ENCODE measurements around the gene VWA8. TPM values are rescaled to one million over a fixed set of nuclear protein-coding genes. Genes with fewer than 3 reads are reported as not detected.

Gene VWA8
- total and polyA plus RNA-seq, 2 of the 13 experiments (the other 11 are each of a cell fraction or from before 2014, with no cell fraction given): 9.1 to 17.3 TPM

DNA sequence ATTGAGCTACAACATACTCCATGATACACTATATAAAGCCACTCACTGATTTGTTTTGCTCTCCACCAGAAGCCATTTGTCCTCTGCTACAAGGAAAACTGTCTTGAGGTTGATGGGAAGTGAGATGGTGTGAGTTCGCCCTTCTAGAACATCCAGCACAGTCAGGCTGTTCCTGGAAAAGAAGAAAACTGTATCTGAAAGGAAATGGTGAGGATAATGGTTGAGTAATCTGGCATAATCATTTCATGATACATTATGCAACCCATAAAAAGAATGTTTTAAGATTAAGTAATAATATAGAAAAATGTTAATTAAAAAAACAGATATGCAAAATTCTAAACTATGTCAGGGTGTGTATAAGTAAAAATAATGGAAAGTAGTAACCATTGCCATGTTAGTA, 269.6 kb downstream of the VWA8 start:
- FAIRE-seq (no peak), DNase-seq (ENCODE audit: low spot score) (no peak)
- BruUV-seq (replicated peaks): no TSS peak
- TF ChIP-seq ELF1 (CRISPR knock-in tag; IDR thresholded peaks at IDR 0.05) (no peak), NFKBIZ (CRISPR knock-in tag; IDR thresholded peaks at IDR 0.05) (no peak), E2F5 (CRISPR knock-in tag; conservative IDR thresholded peaks at IDR 0.05) (no peak), MYNN (CRISPR knock-in tag; IDR thresholded peaks at IDR 0.05; ENCODE audit: low read depth) (no peak), MZF1 (CRISPR knock-in tag; IDR thresholded peaks at IDR 0.05; ENCODE audit: borderline replicate concordance) (no peak), MAZ (IDR thresholded peaks at IDR 0.05; ENCODE audit: borderline replicate concordance, low read depth, low read length) (no peak), MAZ (CRISPR knock-in tag; IDR thresholded peaks at IDR 0.05; ENCODE audit: low read depth) (no peak), EHMT2 (IDR thresholded peaks at IDR 0.05; ENCODE audit: borderline replicate concordance, low read depth, low read length) (no peak), LRRFIP1 (CRISPR knock-in tag; conservative IDR thresholded peaks at IDR 0.05) (no peak), HES4 (CRISPR knock-in tag; IDR thresholded peaks at IDR 0.05; ENCODE audit: borderline replicate concordance) (no peak), TEAD2 (CRISPR knock-in tag; IDR thresholded peaks at IDR 0.05) (no peak), SP2 (CRISPR knock-in tag; IDR thresholded peaks at IDR 0.05) (no peak)
- TF ChIP-seq, protein P1, sequence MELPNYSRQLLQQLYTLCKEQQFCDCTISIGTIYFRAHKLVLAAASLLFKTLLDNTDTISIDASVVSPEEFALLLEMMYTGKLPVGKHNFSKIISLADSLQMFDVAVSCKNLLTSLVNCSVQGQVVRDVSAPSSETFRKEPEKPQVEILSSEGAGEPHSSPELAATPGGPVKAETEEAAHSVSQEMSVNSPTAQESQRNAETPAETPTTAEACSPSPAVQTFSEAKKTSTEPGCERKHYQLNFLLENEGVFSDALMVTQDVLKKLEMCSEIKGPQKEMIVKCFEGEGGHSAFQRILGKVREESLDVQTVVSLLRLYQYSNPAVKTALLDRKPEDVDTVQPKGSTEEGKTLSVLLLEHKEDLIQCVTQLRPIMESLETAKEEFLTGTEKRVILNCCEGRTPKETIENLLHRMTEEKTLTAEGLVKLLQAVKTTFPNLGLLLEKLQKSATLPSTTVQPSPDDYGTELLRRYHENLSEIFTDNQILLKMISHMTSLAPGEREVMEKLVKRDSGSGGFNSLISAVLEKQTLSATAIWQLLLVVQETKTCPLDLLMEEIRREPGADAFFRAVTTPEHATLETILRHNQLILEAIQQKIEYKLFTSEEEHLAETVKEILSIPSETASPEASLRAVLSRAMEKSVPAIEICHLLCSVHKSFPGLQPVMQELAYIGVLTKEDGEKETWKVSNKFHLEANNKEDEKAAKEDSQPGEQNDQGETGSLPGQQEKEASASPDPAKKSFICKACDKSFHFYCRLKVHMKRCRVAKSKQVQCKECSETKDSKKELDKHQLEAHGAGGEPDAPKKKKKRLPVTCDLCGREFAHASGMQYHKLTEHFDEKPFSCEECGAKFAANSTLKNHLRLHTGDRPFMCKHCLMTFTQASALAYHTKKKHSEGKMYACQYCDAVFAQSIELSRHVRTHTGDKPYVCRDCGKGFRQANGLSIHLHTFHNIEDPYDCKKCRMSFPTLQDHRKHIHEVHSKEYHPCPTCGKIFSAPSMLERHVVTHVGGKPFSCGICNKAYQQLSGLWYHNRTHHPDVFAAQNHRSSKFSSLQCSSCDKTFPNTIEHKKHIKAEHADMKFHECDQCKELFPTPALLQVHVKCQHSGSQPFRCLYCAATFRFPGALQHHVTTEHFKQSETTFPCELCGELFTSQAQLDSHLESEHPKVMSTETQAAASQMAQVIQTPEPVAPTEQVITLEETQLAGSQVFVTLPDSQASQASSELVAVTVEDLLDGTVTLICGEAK (IDR thresholded peaks at IDR 0.05): no peak
- TF ChIP-seq, protein P1 (CRISPR knock-in tag; IDR thresholded peaks at IDR 0.05): no peak

More for the DNA sequence above, 269.6 kb downstream of the VWA8 start:
- H3K9ac ChIP-seq (ENCODE audit: insufficient read depth, low read depth, low read length): no peak overlapping the region
- no peaks in the 10 kb centered on the region for H4K20me1 ChIP-seq (ENCODE audit: insufficient read depth, low read length)
- peaks cover 0 to 23% of the 10 kb centered on the region in 2 experiments; a peak in 2 of 5 replicates for H3K36me3 ChIP-seq (replicated peaks in 1 of 2; ENCODE audit: control insufficient read depth in 1 of 2, insufficient read depth in 2 of 2, low read length in 2 of 2)
- no peak overlapping the region for H3K4me2 ChIP-seq (ENCODE audit: low read depth, low read length)
- H3K79me2 ChIP-seq (ENCODE audit: insufficient read depth, low read length): no peaks in the 10 kb centered on the region
- H3K4me1 ChIP-seq (ENCODE audit: insufficient read depth, low read length): no peaks in the 10 kb centered on the region
- H3K4me3 ChIP-seq (replicated peaks in 1 of 3; ENCODE audit: insufficient read depth in 1 of 3, low read depth in 2 of 3, low read length in 3 of 3): no peak overlapping the region
- 88% methylated on average over 1 of the region's 1 CpG for WGBS (ENCODE audit: low lambda C conversion rate)
- ChIA-PET CTCF (ENCODE audit: low intra/inter-chr PET ratio, low total read pairs) (no interaction called here), POLR2A (no interaction called here)
- in situ Hi-C loops (cut with HindIII; ENCODE audit: extremely low pct_ligation_motif_present, low pct_unique_long_range_greater_than_20kb) (no loop called here), intact Hi-C loops (cut with micrococcal nuclease; ENCODE audit: unreplicated experiment) (no loop called here)
- no peak overlapping the region for H2AFZ ChIP-seq (ENCODE audit: low read length)
- H3K27me3 ChIP-seq (ENCODE audit: control insufficient read depth in 1 of 2, insufficient read depth in 2 of 2, low read length in 2 of 2): no peaks in the 10 kb centered on the region
- no peak for ATAC-seq
- no peak overlapping the region for H3K27ac ChIP-seq (ENCODE audit: extremely low read length, insufficient read depth, low read length)
- H3K9me3 ChIP-seq (ENCODE audit: low read length): no peaks in the 10 kb centered on the region
